HuH-7 (cell line): Measurements from ENCODE around the gene ANKDD1A.

Experiments used
- DNase-seq: peaks from one replicate; pipeline ENCODE4 v3.0.0; 2011; ENCODE audit warnings: low spot score

Gene ANKDD1A

DNA sequence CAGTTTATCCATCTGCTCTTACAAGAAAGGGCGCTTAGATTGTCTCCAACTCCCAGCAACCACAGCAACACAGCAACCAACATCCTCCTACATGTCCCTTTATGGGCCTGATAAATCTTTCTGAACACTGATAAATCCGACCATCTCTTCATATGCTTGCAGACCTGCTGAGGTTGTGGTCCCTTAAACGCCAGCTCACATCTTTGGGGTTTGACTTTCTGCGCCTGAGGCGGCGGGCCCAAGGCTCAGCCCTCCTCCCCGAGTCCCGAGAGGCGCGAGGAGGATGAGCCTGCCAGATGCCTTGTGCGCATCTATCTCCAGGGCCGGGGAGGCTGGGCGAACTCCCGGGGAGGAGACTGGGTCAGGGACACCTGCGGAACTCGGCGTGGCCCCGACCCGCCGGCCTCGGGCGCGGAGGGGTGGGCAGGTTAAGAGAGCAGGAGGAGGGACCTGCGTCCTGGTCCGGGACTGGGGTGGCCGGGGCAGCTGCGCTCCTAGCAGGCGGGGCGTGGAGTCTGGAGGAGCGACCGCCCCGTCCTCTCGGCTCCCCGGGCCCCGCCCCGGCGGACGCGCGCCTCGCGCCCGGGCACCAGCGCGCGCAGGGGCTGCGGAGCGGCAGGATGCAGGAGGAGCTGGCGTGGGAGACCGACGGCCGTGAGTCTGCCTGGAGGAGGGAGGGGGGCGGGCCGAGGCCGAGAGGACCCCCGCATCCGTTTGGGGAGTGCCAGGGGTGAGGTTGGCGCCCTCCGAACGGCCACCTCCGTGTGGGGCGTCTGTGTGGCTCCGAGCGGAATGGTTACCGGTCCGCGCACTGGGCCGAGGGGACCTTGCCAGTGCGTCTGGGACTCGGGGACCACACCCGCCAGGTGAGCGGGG lies at the start of gene ANKDD1A:
Gene ANKDD1A (plus strand): TSS at position 592 of the 876 bp plus-strand sequence. CDS start 29 bp downstream, at position 621.
- peak; percentile 80 for DNase-seq

GRCh38 chr15:64861960-64862359 lies 49.7 kb upstream of the ANKDD1A start:
- DNase-seq = no peak

DNA sequence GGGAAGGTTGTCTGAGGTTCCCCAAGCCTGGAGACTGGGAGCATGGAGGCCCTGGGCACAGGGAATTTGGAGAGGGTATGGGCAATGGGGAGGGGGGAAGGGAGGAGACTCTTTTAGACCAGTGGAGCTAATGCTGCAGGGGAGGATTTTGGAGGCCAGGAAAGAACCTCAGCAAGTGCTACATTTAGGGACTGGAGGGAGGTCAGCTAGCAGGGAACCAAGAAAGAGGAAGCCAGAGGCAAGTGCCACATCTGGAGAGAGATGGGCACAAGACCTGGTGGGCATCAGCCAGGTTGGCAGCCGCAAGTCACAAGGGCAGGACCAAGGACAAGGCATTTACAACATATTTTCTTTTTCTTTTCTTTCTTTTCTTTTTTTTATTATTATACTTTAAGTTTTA lies 49.3 kb upstream of the ANKDD1A start:
- no peak for DNase-seq

- DNase-seq = no peak
Measured at GRCh38 chr15:64864068-64864467, 47.6 kb upstream of the ANKDD1A start.

DNA sequence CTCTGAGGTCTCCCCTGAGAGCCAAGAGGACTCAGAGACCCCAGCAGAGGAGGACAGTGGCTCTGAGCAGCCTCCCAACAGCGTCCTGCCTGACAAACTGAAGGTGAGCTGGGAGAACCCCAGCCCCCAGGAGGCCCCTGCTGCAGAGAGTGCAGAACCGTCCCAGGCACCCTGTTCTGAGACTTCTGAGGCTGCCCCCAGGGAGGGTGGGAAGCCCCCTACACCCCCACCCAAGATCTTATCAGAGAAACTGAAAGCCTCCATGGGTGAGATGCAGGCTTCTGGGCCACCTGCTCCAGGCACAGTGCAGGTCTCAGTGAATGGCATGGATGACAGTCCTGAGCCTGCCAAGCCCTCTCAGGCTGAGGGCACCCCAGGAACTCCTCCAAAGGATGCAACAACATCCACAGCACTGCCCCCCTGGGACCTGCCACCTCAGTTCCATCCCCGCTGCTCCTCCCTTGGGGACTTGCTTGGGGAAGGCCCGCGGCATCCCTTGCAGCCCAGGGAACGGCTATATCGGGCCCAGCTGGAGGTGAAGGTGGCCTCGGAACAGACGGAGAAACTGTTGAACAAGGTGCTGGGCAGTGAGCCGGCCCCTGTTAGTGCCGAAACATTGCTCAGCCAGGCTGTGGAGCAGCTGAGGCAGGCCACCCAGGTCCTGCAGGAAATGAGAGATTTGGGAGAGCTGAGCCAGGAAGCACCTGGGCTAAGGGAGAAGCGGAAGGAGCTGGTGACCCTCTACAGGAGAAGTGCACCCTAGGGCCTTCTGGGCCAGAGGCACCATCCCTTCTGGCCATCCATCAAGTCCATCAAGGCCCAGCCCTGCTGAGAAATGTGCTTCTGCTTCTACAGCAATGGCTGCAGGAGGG lies 46.3 kb upstream of the ANKDD1A start:
- no peak for DNase-seq

- no peak for DNase-seq
Measured at GRCh38 chr15:64865998-64866520, 45.6 kb upstream of the ANKDD1A start.

GRCh38 chr15:64869501-64869900 lies 42.2 kb upstream of the ANKDD1A start:
- DNase-seq = no peak

GRCh38 chr15:64870353-64870752 lies 41.3 kb upstream of the ANKDD1A start:
- no peak for DNase-seq

GRCh38 chr15:64875641-64876223 lies 36.0 kb upstream of the ANKDD1A start:
- DNase-seq = no peak

DNA sequence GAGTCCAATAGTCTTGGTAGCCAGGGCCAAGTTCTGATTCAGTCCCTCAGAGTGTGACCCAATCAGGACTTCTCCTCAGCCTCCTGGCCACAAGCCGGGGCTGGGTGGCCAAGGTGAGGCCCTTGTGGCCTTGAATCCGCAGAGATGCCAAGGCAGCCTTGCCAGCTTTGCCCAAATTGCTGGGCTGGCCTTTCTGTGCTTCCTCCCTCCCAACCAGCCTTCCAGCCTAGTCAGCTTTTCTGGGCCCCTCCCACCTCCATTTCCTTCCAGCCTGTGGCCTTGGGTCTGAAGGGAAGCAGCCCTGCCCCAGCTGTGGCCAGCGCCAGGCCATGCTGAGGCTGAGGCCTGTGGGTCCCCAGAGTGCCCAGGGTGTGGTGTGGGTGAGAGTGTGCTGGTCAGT lies 34.3 kb upstream of the ANKDD1A start:
- no peak for DNase-seq

DNA sequence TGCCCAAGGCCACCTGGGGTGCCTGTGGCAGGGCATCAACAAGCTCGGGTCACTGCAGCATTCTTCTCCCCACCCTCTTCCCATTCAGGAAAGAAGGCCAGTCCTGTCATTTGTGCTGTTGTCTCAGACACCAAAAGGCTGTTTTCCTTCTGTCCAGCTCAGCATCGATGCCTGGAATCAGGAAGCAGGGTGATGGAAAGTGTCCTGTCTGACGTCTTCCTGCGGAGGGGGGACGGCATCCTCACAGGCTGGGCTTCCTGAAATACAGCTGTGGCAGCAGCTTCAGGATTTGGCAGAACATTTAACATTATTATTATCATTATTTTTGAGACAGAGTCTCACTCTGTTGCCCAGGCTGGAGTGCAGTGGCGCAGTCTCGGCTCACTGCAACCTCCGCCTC lies 33.0 kb upstream of the ANKDD1A start:
- no peak for DNase-seq

DNA sequence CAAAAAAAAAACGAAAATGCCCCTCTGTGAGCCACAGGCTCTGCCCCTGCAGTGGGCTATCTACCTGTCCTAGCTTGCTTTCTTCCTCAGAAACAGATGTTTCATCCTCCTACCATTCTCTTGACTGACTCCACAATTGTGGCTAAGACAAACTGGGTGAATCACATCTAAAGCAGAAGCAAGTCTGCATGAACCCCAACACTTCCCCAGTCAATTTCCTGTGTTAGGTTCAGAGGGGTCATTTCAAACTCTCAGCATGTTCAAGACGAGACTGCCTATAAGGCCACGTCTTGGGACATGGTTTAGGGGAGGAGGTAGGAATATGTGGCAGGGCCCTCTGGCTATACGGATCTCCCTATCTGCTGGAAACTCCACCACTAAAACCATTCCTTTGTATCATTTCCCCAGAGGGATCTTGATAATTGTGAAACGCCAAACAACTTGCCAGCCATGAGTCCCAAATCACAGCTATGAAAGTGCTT lies 28.6 kb upstream of the ANKDD1A start:
- no peak for DNase-seq

GRCh38 chr15:64883997-64884511 lies 27.6 kb upstream of the ANKDD1A start:
- DNase-seq = no peak

DNA sequence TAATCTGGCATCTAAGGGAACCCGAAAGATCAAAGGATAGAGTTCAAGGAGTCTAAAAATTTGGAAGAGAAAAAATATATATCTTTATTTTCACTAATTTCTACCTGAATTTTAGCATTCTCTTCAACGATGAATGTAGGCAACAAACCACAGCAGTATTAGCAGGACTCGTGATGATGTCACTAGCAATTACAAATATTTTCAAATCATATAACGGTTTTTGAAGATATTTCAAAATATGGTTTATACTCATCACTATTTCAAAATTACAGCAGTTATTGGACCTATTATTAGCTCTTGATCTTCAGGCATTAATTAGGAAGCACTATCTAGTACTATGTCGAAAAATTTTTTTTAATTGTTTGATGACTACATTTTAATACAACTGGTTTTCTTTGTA lies 27.0 kb upstream of the ANKDD1A start:
- DNase-seq = no peak

DNA sequence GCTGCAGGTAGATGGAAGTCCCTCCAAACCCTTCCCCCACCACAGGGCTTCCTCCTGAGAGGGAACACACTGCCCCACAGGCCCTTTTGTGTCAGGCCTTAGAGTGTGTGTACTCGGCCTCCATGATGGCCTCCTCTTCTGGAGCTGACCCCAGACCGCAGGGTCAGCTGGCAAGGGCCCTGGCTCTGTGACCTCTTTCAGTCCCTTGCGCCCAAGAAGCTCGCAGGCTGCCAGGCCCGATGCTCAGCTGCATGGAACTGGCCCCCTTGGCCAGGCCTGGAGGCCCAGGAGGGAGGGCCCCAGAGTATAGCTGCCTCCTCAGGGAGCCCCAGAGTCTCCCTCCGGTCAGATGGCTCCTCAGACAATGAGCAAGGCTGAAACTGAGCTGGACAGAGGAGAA lies 23.4 kb upstream of the ANKDD1A start:
- no peak for DNase-seq

DNA sequence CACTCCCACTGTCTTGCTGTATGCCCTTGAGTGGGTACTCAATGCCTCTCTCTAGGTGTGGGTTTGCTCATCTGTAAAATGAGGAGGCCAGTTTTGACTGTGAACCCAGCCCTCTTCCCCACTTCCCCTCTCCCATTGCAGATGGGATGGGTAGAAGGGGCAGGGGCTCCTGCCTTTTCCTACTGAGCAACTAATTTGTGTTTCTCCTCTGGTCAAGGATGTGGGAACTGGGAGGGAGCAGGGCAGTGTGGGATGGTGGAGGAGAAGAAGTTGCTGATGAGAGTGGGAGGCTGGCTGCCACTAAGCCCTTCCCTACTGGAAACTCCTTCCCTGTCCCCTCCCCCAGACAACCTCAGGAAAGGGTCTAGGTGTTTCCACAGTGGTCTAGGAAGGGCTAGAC lies 20.1 kb upstream of the ANKDD1A start:
- no peak for DNase-seq

- no peak for DNase-seq
Measured at GRCh38 chr15:64892847-64893403, 18.8 kb upstream of the ANKDD1A start.

GRCh38 chr15:64893481-64894394 lies 18.0 kb upstream of the ANKDD1A start:
- no peak for DNase-seq

- DNase-seq = no peak
Measured at GRCh38 chr15:64894395-64895056, 17.2 kb upstream of the ANKDD1A start.
